HepG2 (cell line): ENCODE measurements around the gene CECR2.

ENCODE experiments used
- BRD4 ChIP-seq: sonication (generic); formaldehyde crosslinking; IDR thresholded peaks from 2 replicates; pipeline ENCODE4 v1.4.0; 2020; ENCODE audit warnings: missing genetic modification reagents
- MXD3 ChIP-seq: IDR thresholded peaks from 2 replicates; pipeline ENCODE4 v1.6.1; 2016; ENCODE audit warnings: mild to moderate bottlenecking, missing biosample characterization, missing genetic modification reagents
- POLR2A ChIP-seq, 2 experiments: IDR thresholded peaks; 2 replicates each; pipeline ENCODE4 v1.6.1; 2011; ENCODE audit warnings: low read depth in 2 of 2, low read length in 2 of 2, mild to moderate bottlenecking in 1 of 2, moderate library complexity in 1 of 2; ENCODE audit not compliant: insufficient read depth in 1 of 2
- RAD21 ChIP-seq: fragments of 450-650 bp; formaldehyde crosslinking; IDR thresholded peaks from 2 replicates; pipeline ENCODE4 v1.5.0; 2020; ENCODE audit warnings: mild to moderate bottlenecking
- REST ChIP-seq, 2 experiments: IDR thresholded peaks; 2 replicates each; pipeline ENCODE4 v1.6.1; 2011 to 2012; ENCODE audit warnings: low read length in 2 of 2, borderline replicate concordance in 1 of 2, low read depth in 1 of 2, mild to moderate bottlenecking in 1 of 2, moderate library complexity in 1 of 2
- ZNF207 ChIP-seq: fragments of 450-650 bp; IDR thresholded peaks from 2 replicates; pipeline ENCODE4 v1.6.1; 2016; ENCODE audit warnings: antibody characterized with exemption, borderline replicate concordance
- ZNF224 ChIP-seq: sonication (generic); formaldehyde crosslinking; IDR thresholded peaks from 2 replicates; pipeline ENCODE4 v1.5.0; 2020; ENCODE audit warnings: mild to moderate bottlenecking, missing genetic modification reagents
- ZNF225 ChIP-seq: sonication (generic); formaldehyde crosslinking; IDR thresholded peaks from 2 replicates; pipeline ENCODE4 v1.4.0; 2020; ENCODE audit warnings: mild to moderate bottlenecking, missing genetic modification reagents
- ZNF431 ChIP-seq: sonication (generic); formaldehyde crosslinking; IDR thresholded peaks from 2 replicates; pipeline ENCODE4 v1.9.0; 2022; ENCODE audit warnings: missing genetic modification reagents, low read depth, mild to moderate bottlenecking, borderline replicate concordance
- ZNF460 ChIP-seq: sonication (generic); formaldehyde crosslinking; IDR thresholded peaks from 2 replicates; pipeline ENCODE4 v1.5.1; 2020; ENCODE audit warnings: missing genetic modification reagents, mild to moderate bottlenecking, borderline replicate concordance
- ZNF512 ChIP-seq: sonication (generic); formaldehyde crosslinking; IDR thresholded peaks from 2 replicates; pipeline ENCODE4 v1.4.0; 2020; ENCODE audit warnings: mild to moderate bottlenecking, missing genetic modification reagents

GRCh38 chr22:17350292-17350691 lies 19.0 kb upstream of the CECR2 start:
- no peak for TF ChIP-seq ZNF512 (CRISPR knock-in tag)
- TF ChIP-seq ZNF207: no peak
- TF ChIP-seq ZNF460 (CRISPR knock-in tag): no peak
- TF ChIP-seq RAD21 (CRISPR knock-in tag): no peak
- no peak for TF ChIP-seq ZNF224
- no peak for TF ChIP-seq ZNF225 (CRISPR knock-in tag)
- TF ChIP-seq BRD4: no peak
- no peak for TF ChIP-seq ZNF431 (CRISPR knock-in tag)
- TF ChIP-seq POLR2A (IDR thresholded peaks at IDR 0.05; ENCODE audit: insufficient read depth in 1 of 2, low read depth in 2 of 2, low read length in 2 of 2): no peak
- no peak for TF ChIP-seq REST (IDR thresholded peaks at IDR 0.05; ENCODE audit: borderline replicate concordance in 1 of 2, low read depth in 1 of 2, low read length in 2 of 2)
- no peak for TF ChIP-seq MXD3 (CRISPR knock-in tag)
